Renal cortex interstitium (tissue), 15 donors: ENCODE data around the gene CTXN1. TPM values are rescaled to one million over a fixed set of nuclear protein-coding genes. Genes with fewer than 3 reads are reported as not detected.
A peak's percentile ranks its signal among the peaks of the same experiment; 100 is the strongest.

Source experiments
- DNase-seq, 11 donors: peaks; one replicate each; pipeline ENCODE4 v3.0.0-alpha.2; 2013; ENCODE audit warnings: low read depth in 9 of 11, low spot score in 4 of 11; ENCODE audit errors: extremely low read depth in 1 of 11
- long read RNA-seq, 16 experiments: transcript quantifications; one replicate each; lab custom pipeline, GENCODE V29; 2026
- polyA plus RNA-seq, 3 donors: library from polyadenylated mRNA; unstranded; fragments of 120-200 nt; gene quantifications; one replicate each; pipeline ENCODE4 v1.2.1, GENCODE V29; 2013; ENCODE audit not compliant: insufficient read length in 3 of 3

The CTXN1 gene
- 10 to 100 TPM; 12.7 to 33.9 (median 32.3) TPM for polyA plus RNA-seq
- long read RNA-seq, donor 1, transcript CTXN1-201 (2 exons, 1,274 nt), result major isoform, 32 of 32 reads
- long read RNA-seq, donor 1, partial matches to known transcripts, result 0 of 32 reads
- long read RNA-seq, donor 1, other reads (novel, unspliced or antisense), result 0 of 32 reads
- long read RNA-seq, donor 2, transcript CTXN1-201 (2 exons, 1,274 nt), result major isoform, 46 of 46 reads
- long read RNA-seq, donor 2, partial matches to known transcripts, result 0 of 46 reads
- long read RNA-seq, donor 2, other reads (novel, unspliced or antisense), result 0 of 46 reads
- long read RNA-seq, donor 3, transcript CTXN1-201 (2 exons, 1,274 nt), result major isoform, 56 of 56 reads
- long read RNA-seq, donor 3, partial matches to known transcripts, result 0 of 56 reads
- long read RNA-seq, donor 3, other reads (novel, unspliced or antisense), result 0 of 56 reads
- long read RNA-seq, donor 4, transcript CTXN1-201 (2 exons, 1,274 nt), result major isoform, 40 of 40 reads
- long read RNA-seq, donor 4, partial matches to known transcripts, result 0 of 40 reads
- long read RNA-seq, donor 4, other reads (novel, unspliced or antisense), result 0 of 40 reads
- long read RNA-seq, donor 5, result 0 reads
- long read RNA-seq, donor 6, transcript CTXN1-201 (2 exons, 1,274 nt), result major isoform, 35 of 35 reads
- long read RNA-seq, donor 6, partial matches to known transcripts, result 0 of 35 reads
- long read RNA-seq, donor 6, other reads (novel, unspliced or antisense), result 0 of 35 reads
- long read RNA-seq, donor 7, transcript CTXN1-201 (2 exons, 1,274 nt), result major isoform, 54 of 72 reads
- long read RNA-seq, donor 7, partial matches to known transcripts, result 18 of 72 reads
- long read RNA-seq, donor 7, other reads (novel, unspliced or antisense), result 0 of 72 reads
- long read RNA-seq, donor 8, result 0 reads
- long read RNA-seq, donor 9, transcript CTXN1-201 (2 exons, 1,274 nt), result major isoform, 32 of 32 reads
- long read RNA-seq, donor 9, partial matches to known transcripts, result 0 of 32 reads
- long read RNA-seq, donor 9, other reads (novel, unspliced or antisense), result 0 of 32 reads
- long read RNA-seq, donor 10, transcript CTXN1-201 (2 exons, 1,274 nt), result major isoform, 36 of 36 reads
- long read RNA-seq, donor 10, partial matches to known transcripts, result 0 of 36 reads
- long read RNA-seq, donor 10, other reads (novel, unspliced or antisense), result 0 of 36 reads
- long read RNA-seq, donor 11, transcript CTXN1-201 (2 exons, 1,274 nt), result major isoform, 27 of 27 reads
- long read RNA-seq, donor 11, partial matches to known transcripts, result 0 of 27 reads
- long read RNA-seq, donor 11, other reads (novel, unspliced or antisense), result 0 of 27 reads
- long read RNA-seq, donor 12, transcript CTXN1-201 (2 exons, 1,274 nt), result major isoform, 24 of 32 reads
- long read RNA-seq, donor 12, partial matches to known transcripts, result 8 of 32 reads
- long read RNA-seq, donor 12, other reads (novel, unspliced or antisense), result 0 of 32 reads
- long read RNA-seq, donor 13, result 0 reads
- long read RNA-seq, donor 14, transcript CTXN1-201 (2 exons, 1,274 nt), result major isoform, 31 of 31 reads
- long read RNA-seq, donor 14, partial matches to known transcripts, result 0 of 31 reads
- long read RNA-seq, donor 14, other reads (novel, unspliced or antisense), result 0 of 31 reads
- long read RNA-seq, donor 15, transcript CTXN1-201 (2 exons, 1,274 nt), result major isoform, 28 of 28 reads
- long read RNA-seq, donor 15, partial matches to known transcripts, result 0 of 28 reads
- long read RNA-seq, donor 15, other reads (novel, unspliced or antisense), result 0 of 28 reads
- long read RNA-seq, donor 16, transcript CTXN1-201 (2 exons, 1,274 nt), result major isoform, 101 of 101 reads
- long read RNA-seq, donor 16, partial matches to known transcripts, result 0 of 101 reads
- long read RNA-seq, donor 16, other reads (novel, unspliced or antisense), result 0 of 101 reads

GRCh38 chr19:7926021-7926726 is at the start of gene CTXN1:
TSS of gene CTXN1 (minus strand) at chr19:7926135. CDS start at chr19:7925538, 597 bp downstream.
- peak in 1 of 11 donors; percentile 64 for DNase-seq

DNA sequence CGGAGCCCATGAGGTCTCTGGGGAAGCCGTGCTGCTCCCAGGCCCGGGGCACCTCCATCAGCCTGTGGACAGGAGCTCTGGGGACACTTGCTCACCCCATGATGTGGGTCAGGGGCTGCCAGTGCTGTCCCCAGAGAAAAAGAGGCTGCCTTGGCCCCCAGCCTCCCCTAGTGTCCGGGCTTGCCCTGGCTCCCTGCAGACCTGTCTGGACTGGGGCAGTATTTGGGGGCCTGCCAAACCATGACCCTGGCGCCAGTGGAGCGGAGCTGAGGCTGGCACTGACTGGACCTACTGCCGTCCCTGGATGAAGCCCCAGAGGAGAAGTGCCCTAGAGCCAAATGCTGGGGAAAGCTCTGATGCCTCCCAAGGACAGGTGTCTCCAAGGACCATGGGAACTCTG is 49.1 kb upstream of the CTXN1 start:
- no peak for DNase-seq

- no peak for DNase-seq
These were observed 47.9 kb upstream of the CTXN1 start for GRCh38 chr19:7973883-7974282.

DNA sequence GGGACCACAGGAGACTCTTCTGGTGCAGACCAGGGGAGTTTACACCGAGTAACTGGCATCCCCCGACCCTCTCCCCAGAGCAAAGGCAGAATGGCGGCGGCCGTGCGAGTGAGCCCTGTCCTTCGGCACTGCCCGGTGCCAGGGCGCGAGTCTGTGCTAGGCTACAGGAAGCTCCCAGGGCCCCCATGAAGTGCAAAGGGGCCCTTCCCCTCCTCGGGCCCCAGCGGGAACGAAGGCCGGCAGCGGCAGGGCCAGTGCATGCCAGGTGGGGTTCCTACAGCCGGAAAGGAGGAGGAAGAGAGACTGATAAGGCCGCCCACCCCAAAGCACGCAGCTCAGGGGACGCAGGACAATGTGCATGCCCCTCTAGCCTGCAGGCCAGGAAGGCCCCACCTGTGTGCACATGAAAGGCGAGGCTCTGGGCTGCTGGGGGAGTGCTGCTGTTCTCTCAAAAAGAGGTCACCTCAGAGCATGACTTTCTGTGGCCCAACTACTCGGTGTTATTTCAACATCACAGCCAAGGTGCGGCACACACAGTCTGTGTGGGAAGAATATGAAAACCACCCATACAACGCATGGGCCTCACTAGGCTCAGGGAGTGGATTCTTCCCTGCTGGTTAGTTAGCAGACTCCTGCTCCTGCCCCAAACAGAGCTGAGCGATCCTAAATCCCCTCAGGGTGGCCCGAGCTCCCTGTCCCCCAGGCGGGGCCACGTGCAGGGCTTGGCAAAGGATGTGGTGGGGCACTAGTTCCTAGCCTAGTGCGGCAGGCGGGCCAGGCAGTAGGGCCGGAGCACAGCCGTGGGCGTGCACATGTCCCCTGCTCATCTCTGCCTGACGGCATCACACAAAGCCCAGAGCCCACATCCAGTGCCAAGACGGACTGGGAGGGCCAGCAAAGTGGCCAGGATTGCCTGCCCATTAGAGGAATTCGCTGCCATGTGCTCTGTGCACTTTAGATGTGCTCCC is 45.9 kb upstream of the CTXN1 start:
- DNase-seq, result no peak

DNA sequence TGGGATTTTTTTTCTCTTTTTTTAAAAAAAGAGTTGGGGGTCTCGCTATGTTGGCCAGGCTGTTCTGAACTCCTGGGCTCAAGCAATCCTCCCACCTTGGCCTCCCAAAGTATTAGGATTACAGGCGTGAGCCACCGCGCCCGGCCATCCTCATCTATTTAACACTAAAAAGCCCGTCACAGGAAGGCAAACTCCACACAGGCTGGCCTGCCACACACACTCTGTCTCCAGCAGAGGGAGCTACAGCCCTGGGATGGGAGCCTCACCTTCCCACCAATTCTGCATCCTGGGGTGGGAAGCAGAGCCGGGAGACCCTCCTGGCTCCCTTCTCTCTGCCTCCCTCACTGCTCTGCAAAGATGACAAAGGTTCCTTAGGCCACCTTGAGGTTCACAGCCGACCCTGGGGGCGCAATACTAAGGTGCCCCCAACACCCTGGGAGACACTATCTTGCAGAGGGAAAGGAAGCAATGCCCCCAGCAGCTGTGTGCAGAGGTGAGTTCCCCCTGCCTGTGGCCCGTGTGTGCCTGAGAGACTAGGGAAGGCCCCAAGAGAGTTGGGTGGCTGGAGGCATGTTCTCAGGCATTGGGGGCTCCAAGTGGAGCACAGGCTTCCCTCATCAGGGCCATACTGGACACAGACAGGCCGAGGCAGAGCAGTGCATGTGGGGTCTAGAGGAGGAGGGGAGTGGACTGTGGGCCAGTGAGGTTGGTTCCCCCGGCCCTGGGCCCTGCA is 44.9 kb upstream of the CTXN1 start:
- DNase-seq, result peak in 4 of 11 donors; percentile 21 to 46 (median 34)

DNA sequence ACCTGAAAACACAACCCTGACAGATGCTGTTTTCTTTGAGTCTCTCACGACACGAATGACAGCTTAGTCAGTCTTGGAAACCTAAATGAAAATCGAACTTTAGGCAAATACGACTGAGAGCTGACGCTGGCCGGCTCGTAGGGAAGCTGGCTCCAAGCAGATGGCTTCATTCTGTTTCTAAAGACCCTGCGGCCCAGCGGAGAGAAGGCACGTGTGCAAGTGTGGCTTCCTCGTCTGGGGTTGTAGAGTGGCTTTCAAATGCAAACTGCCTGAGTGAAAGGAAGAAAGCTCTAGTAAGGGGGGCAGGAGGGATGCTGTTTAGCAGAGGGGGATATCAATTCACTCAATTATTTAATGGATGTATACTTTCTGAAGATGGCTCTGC is 43.6 kb upstream of the CTXN1 start:
- no peak for DNase-seq

DNA sequence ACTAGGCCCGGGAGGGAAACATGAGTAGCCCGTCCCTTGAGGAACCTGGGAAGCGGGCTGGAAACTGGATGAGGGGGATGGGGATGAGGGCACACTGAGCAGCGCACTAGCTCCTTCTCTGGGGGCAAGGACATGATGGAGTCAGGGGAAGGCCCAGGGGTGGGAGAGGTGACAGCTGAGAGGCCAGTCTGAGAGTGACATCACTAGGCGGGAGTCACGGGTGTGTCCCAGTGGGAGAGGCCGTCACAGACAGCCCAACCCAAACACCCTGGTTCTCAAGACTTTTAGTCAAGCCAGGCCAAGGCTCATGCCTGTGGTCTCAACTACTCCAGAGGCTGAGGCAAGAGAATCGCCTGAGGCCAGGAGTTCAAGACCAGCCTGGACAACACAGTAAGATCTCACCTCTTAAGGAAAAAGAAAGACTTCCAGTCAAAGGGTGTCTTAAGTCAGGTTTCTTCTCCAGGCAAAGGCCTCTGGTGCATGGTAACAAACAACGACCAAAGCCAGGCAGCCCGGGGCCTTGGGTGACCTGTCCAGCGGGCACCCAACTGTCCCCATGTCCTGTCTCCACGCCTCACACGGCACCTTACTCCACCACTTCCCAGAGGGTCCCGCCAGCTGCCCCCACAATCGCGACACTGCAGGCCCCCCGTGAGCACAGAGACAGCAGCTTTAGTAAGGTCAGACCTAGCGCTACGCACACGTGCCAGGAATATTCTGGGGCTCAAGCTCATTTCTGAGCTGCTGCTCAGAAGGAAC is 43.0 kb upstream of the CTXN1 start:
- DNase-seq, result no peak

DNA sequence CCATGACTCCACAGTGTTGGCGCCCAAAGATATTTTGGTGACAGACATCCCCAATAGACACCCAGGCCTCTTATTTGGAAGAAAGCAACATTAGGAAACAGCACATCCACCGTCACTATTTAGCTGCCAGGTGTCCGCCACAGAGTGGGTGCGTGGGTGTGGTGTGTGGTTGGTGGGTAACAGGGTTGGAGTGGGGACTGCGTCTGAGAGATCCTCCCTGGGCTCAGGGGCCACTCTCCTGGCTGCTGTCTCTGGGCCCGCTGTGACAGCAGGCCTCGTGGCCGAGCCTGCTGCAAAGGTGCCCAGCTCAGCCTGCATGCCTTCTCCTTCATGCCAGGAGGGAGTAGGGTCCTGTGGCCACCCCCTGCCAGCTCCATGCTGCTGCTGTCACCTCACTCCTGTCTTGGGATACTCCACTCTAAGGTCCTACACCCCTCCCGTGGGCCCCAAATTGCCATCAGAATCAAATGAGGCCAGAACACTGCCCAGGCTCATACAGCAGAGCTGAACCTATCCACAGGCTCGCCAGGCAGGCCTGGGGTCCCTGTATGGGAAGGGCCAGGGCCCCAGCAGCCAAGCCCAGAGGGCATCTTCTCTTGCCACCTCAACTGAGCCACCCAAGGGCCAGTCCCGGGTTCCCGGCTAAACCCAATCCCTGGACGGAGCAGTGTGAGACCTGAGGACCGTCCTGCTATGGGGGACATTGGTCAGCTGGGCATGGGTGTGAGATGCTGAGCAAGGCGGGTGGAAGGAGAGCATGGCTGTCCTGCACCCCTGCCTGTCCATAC is 42.3 kb upstream of the CTXN1 start:
- no peak for DNase-seq

- DNase-seq, result no peak
These were observed 40.2 kb upstream of the CTXN1 start for GRCh38 chr19:7965921-7966665.

- no peak for DNase-seq
These were observed 39.4 kb upstream of the CTXN1 start for GRCh38 chr19:7965259-7965841.

GRCh38 chr19:7963566-7963965 is 37.6 kb upstream of the CTXN1 start:
- DNase-seq, result no peak

DNA sequence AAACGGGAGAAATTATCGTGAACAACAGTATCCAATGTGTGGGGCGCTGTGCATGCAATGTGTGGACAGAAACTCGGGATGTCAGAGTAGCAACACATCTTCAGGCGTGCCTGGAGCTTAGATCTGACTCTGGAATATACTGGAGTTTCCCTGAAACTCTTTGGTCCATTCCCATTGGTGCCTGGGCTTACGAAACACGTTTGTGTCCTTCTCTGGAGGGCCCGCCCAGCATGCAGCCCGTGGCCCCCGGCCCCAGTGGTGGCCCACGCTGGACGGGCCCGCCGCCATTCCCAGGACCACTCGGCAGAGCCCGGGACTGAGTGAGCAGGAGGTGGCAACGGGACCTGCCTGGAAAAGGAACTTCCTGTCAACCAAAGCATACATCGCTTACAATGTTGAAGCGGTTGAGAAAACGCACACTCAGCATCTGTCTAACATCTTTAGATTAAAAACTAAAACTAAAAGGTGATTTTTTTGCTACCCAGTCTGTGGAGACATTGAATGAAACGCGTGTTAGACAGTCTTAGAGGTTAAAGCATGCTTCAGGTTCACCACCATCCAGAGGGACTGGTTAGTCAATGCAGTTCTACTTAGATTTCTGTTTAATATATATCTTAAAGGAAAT is 36.8 kb upstream of the CTXN1 start:
- DNase-seq, result no peak
